Choroid plexus epithelial cell (primary cell): ENCODE results near the gene OR6N1.

Experiments used
- DNase-seq: peaks from one replicate; pipeline ENCODE4 v3.0.0-alpha.2; 2010; ENCODE audit warnings: low read depth
- H3K4me3 ChIP-seq: 2 replicates; pipeline ENCODE4 v1.5.1; 2011; ENCODE audit warnings: low read depth, mild to moderate bottlenecking, control low read depth, low read length, moderate library complexity
- TF ChIP-seq, protein P1 (sequence below): conservative IDR thresholded peaks from 2 replicates; pipeline ENCODE4 v1.5.1; 2011; ENCODE audit warnings: low read depth, mild to moderate bottlenecking, control low read depth, inconsistent platforms, low read length, moderate library complexity

The OR6N1 gene

GRCh38 chr1:158724442-158724841, 47.6 kb downstream of the OR6N1 start:
- TF ChIP-seq, protein P1, sequence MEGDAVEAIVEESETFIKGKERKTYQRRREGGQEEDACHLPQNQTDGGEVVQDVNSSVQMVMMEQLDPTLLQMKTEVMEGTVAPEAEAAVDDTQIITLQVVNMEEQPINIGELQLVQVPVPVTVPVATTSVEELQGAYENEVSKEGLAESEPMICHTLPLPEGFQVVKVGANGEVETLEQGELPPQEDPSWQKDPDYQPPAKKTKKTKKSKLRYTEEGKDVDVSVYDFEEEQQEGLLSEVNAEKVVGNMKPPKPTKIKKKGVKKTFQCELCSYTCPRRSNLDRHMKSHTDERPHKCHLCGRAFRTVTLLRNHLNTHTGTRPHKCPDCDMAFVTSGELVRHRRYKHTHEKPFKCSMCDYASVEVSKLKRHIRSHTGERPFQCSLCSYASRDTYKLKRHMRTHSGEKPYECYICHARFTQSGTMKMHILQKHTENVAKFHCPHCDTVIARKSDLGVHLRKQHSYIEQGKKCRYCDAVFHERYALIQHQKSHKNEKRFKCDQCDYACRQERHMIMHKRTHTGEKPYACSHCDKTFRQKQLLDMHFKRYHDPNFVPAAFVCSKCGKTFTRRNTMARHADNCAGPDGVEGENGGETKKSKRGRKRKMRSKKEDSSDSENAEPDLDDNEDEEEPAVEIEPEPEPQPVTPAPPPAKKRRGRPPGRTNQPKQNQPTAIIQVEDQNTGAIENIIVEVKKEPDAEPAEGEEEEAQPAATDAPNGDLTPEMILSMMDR, result no peak
- no peak for DNase-seq
- H3K4me3 ChIP-seq, result no peak overlapping the region

DNA sequence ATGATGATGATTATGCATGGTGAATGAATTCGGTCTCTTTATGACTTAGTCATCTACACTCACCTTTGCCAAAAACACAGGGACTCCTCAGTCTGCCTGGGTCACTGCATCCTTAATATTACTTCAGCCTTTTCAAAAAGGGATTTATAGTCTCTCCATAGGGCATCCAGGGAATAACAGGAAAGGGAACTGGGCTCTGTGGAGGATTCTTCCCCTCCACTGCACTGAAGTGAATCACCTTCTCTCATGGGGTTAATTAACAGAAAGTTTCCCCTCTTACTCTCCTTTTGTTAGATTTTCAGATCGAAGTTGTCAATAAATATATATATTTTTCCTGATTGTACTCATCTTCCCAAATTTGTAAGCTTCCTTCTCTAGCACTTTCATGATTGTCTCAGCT, 51.4 kb downstream of the OR6N1 start, which contains the start of gene OR6K3:
Gene OR6K3 (minus strand): TSS at position 101 of the 400 bp plus-strand sequence. CDS start 2,605 bp downstream, outside the sequence.
- TF ChIP-seq, protein P1, result no peak
- H3K4me3 ChIP-seq, result no peak within 1 kb of the TSS
- no peak for DNase-seq

DNA sequence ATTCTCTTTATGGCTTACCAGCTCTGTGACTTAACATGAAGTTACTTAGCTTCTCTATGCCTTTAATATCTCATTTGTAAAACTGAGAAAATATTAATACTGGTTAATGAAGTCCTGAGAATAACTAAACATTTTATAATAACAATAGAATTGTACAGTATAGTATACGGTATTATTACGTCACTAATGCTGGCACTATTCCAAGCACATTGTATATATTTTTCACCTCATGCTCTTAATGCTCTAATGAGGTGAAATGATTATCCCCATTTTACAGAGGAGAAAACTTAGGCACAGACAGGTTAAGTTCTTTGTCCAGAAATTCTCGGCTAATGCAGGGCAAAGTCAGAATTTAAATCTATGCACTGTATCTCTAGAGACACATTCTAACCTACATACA, 52.3 kb downstream of the OR6N1 start:
- no peak overlapping the region for H3K4me3 ChIP-seq
- TF ChIP-seq, protein P1, result no peak
- DNase-seq, result no peak

GRCh38 chr1:158717344-158717743, 54.7 kb downstream of the OR6N1 start:
- no peak overlapping the region for H3K4me3 ChIP-seq
- TF ChIP-seq, protein P1, result no peak
- DNase-seq, result no peak

- TF ChIP-seq, protein P1, result no peak
- DNase-seq, result no peak
- H3K4me3 ChIP-seq, result no peak overlapping the region
These were observed 55.7 kb downstream of the OR6N1 start for GRCh38 chr1:158716335-158716734.

GRCh38 chr1:158714754-158715153, 57.2 kb downstream of the OR6N1 start:
- no peak for DNase-seq
- no peak overlapping the region for H3K4me3 ChIP-seq
- TF ChIP-seq, protein P1, result no peak
